Measurements from ENCODE around the gene MERTK. TPM values are rescaled to one million over a fixed set of nuclear protein-coding genes. Genes with fewer than 3 reads are reported as not detected.
"Not testable (repeated sequence)": the region's sequence is repeated elsewhere in the genome, so short reads cannot be mapped to it uniquely, and the experiment has no call there.

Gene MERTK
- total RNA-seq, 2 donors from 2014 or later: 22.2 to 43.6 TPM

DNA sequence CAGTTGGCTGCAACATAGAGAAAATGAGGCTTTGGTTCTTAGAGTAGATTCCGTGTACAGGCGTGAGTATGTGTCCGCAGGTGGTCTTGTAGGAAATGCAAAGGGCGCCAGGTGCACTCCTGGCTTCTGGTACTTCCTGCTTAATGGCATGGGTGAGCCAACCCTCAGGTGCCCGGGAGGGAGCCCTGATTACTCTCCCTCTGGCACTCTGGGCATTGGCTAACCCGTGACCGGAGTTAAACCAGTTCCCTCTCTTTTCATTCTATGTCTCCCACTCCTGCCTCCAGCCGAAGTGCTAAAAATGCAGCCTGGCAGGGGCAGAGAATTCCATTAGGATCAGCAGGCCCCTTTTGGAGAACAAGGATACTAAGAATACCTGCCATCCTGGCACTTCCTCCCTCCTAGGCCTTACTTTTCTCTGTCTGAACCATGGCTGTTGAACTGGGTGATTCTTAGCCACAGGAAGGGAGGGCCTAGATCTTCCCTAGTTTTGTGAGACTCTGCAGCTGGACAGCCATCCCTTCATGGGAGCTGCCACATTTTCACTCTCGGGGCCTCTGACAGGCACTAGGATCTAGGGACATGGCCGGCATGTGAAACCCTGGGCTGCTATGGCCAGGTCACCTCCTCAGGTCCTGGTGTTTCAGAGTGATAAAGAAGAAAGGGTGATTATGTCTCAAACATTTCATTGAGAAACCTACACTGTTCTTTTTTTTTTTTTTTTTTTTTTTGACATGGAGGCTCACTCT lies 6.5 kb downstream of the MERTK start:
- no peak for TF ChIP-seq POLR2A (IDR thresholded peaks at IDR 0.05)
- no peak for TF ChIP-seq POLR2AphosphoS5 (IDR thresholded peaks at IDR 0.05)
- TF ChIP-seq CTCF (IDR thresholded peaks at IDR 0.05): no peak
- H3K4me3 ChIP-seq: no peak overlapping the region
- H3K9me3 ChIP-seq: no peaks in the 10 kb centered on the region
- 77% methylated on average over 10 of the region's 10 CpGs for WGBS
- H3K36me3 ChIP-seq: no peaks in the 10 kb centered on the region
- H3K27me3 ChIP-seq (replicated peaks; ENCODE audit: insufficient read depth): no peaks in the 10 kb centered on the region
- intact Hi-C loops (cut with DNase I): loop anchor here (5.0 kb wide), 1 partner anchor 47 kb away; no protein-coding TSS in a partner anchor
- peak overlapping the region; percentile 72 to 86 for H3K27ac ChIP-seq
- no peak for DNase-seq (ENCODE audit: low spot score)
- peaks cover 26% of the 10 kb centered on the region for H3K4me1 ChIP-seq (replicated peaks)

DNA sequence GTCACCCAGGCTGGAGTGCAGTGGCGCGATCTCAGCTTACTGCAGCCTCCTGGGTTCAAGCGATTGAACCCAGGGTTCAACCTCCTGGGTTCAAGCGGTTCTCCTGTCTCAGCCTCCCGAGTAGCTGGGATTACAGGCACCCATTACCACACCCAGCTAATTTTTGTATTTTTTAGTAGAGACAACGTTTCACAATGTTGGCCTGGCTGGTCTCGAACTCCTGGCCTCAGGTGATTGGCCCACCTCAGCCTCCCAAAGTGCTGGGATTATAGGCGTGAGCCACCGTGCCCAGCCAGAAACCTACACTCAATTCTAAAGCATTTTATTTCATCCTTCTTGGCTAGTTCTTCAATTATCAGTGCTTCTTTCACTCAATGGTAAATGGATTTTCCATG lies 7.1 kb downstream of the MERTK start:
- H3K9me3 ChIP-seq; H3K4me3 ChIP-seq; H3K27me3 ChIP-seq (replicated peaks; ENCODE audit: insufficient read depth); H3K36me3 ChIP-seq; DNase-seq (ENCODE audit: low spot score); intact Hi-C loops (cut with DNase I): not testable (repeated sequence)
- WGBS: 90% methylated on average over 9 of the region's 9 CpGs
- peak overlapping the region; percentile 72 to 86 for H3K27ac ChIP-seq
- H3K4me1 ChIP-seq (replicated peaks): peaks cover 21% of the 10 kb centered on the region

DNA sequence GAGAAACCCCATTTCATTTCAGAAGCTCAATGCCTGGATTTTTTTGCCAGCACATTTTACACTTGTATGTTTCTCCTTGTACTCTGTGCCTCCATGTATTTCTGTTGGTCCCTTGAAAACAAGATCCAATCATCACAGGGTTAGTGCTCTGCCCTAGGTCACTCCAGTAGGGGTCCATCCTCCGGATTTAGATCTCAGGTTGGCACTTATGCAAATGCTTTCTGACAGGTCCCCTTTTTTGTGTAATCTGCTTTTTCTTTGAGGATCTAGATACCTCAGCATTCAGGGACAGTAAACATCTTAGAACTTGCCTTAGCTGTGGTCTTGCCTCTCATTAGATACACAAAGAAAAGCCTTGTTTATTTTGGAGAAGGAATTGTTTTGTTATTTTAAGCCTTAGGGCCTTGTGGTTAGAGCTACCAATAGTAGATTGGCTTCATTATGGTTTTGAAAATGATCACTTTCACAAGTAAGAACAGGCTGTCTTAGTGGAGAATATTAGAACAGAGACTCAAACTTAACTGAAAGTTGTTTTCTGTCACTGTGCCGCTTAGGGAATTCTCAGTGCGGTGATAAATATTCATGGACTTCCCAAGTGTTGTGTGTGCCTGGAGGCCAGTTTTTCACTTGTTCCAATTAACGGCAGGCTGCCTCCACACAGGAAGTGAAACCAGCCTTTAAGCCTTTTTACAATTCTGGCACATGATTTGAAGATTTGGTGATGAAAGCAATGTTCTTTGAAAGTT lies 7.8 kb downstream of the MERTK start:
- H3K9me3 ChIP-seq: no peaks in the 10 kb centered on the region
- no peak for TF ChIP-seq POLR2A (IDR thresholded peaks at IDR 0.05)
- TF ChIP-seq POLR2AphosphoS5 (IDR thresholded peaks at IDR 0.05): peak; percentile 60
- TF ChIP-seq CTCF (IDR thresholded peaks at IDR 0.05): no peak
- H3K27me3 ChIP-seq (replicated peaks; ENCODE audit: insufficient read depth): no peaks in the 10 kb centered on the region
- peaks cover 20% of the 10 kb centered on the region for H3K4me1 ChIP-seq (replicated peaks)
- no peaks in the 10 kb centered on the region for H3K36me3 ChIP-seq
- DNase-seq (ENCODE audit: low spot score): no peak
- no peak overlapping the region for H3K4me3 ChIP-seq
- peak overlapping the region; percentile 72 to 86 for H3K27ac ChIP-seq
- 3% methylated on average over 4 of the region's 4 CpGs for WGBS
- intact Hi-C loops (cut with DNase I): no loop called here

- Histone ChIP-seq H3K4me3 (no peak overlapping the region), H3K9me3 (no peaks in the 10 kb centered on the region), H3K4me1 (replicated peaks) (peaks cover 20% of the 10 kb centered on the region), H3K36me3 (no peaks in the 10 kb centered on the region), H3K27ac (peak overlapping the region; percentile 55 to 86), H3K27me3 (replicated peaks; ENCODE audit: insufficient read depth) (no peaks in the 10 kb centered on the region)
- DNase-seq (ENCODE audit: low spot score): peak; percentile 8
- peak; percentile 15 for TF ChIP-seq POLR2AphosphoS5 (IDR thresholded peaks at IDR 0.05)
- TF ChIP-seq CTCF (IDR thresholded peaks at IDR 0.05): no peak
- intact Hi-C loops (cut with DNase I): no loop called here
- WGBS: 36% methylated on average over 1 of the region's 1 CpG
Observed at GRCh38 chr2:111908578-111908977, 10.2 kb downstream of the MERTK start.

- WGBS: 34% methylated on average over 3 of the region's 3 CpGs
- Histone ChIP-seq H3K27ac (peak overlapping the region; percentile 55 to 86), H3K36me3 (no peaks in the 10 kb centered on the region), H3K27me3 (replicated peaks; ENCODE audit: insufficient read depth) (no peaks in the 10 kb centered on the region), H3K4me3 (no peak overlapping the region), H3K4me1 (replicated peaks) (peaks cover 20% of the 10 kb centered on the region), H3K9me3 (no peaks in the 10 kb centered on the region)
- DNase-seq (ENCODE audit: low spot score): no peak
- TF ChIP-seq CTCF (IDR thresholded peaks at IDR 0.05) (no peak), POLR2AphosphoS5 (IDR thresholded peaks at IDR 0.05) (no peak), POLR2A (IDR thresholded peaks at IDR 0.05) (no peak)
- intact Hi-C loops (cut with DNase I): no loop called here
Observed at GRCh38 chr2:111909079-111909478, 10.7 kb downstream of the MERTK start.

- H3K4me3 ChIP-seq; intact Hi-C loops (cut with DNase I); DNase-seq (ENCODE audit: low spot score); H3K9me3 ChIP-seq; H3K36me3 ChIP-seq; H3K27me3 ChIP-seq (replicated peaks; ENCODE audit: insufficient read depth): not testable (repeated sequence)
- WGBS: 98% methylated on average over 4 of the region's 4 CpGs
- Histone ChIP-seq H3K27ac (peak overlapping the region; percentile 55 to 86), H3K4me1 (replicated peaks) (peaks cover 20% of the 10 kb centered on the region)
Observed at GRCh38 chr2:111909997-111910396, 11.6 kb downstream of the MERTK start.
